Astrocyte (in vitro differentiated cells and primary cell): ENCODE measurements around the gene ITPKB. TPM values are rescaled to one million over a fixed set of nuclear protein-coding genes. Genes with fewer than 3 reads are reported as not detected.

Experiments used
- DNase-seq: peaks from one replicate; pipeline ENCODE4 v3.0.0-alpha.2; 2010; ENCODE audit warnings: low read depth
- FAIRE-seq: peaks from 2 replicates; lab custom pipeline; 2011; peaks lifted over from hg19 to GRCh38; lab: Jason Lieb, UNC
- H2AFZ ChIP-seq: 2 replicates; pipeline ENCODE4 v1.6.0; 2012; ENCODE audit warnings: low read depth, low read length, inconsistent platforms
- H3K27ac ChIP-seq: 2 replicates; pipeline ENCODE4 v1.5.1; 2011; ENCODE audit warnings: low read depth, low read length, inconsistent platforms
- H3K27me3 ChIP-seq: 2 replicates; pipeline ENCODE4 v1.6.0; 2011; ENCODE audit warnings: low read length, inconsistent platforms; ENCODE audit not compliant: insufficient read depth
- H3K36me3 ChIP-seq: 2 replicates; pipeline ENCODE4 v1.5.1; 2011; ENCODE audit warnings: low read length, inconsistent platforms; ENCODE audit not compliant: insufficient read depth
- H3K4me1 ChIP-seq: 2 replicates; pipeline ENCODE4 v1.5.1; 2011; ENCODE audit warnings: low read length, inconsistent platforms; ENCODE audit not compliant: insufficient read depth
- H3K4me2 ChIP-seq: 2 replicates; pipeline ENCODE4 v1.6.0; 2012; ENCODE audit warnings: low read length, inconsistent platforms
- H3K4me3 ChIP-seq: 2 replicates; pipeline ENCODE4 v1.5.1; 2011; ENCODE audit warnings: low read depth, mild to moderate bottlenecking, low read length, inconsistent platforms; ENCODE audit not compliant: insufficient read depth
- H3K79me2 ChIP-seq: 2 replicates; pipeline ENCODE4 v1.6.0; 2012; ENCODE audit warnings: mild to moderate bottlenecking, low read length, inconsistent platforms; ENCODE audit not compliant: insufficient read depth
- H3K9ac ChIP-seq: 2 replicates; pipeline ENCODE4 v1.6.0; 2012; ENCODE audit warnings: mild to moderate bottlenecking, low read length, inconsistent platforms
- H3K9me3 ChIP-seq: 2 replicates; pipeline ENCODE4 v1.5.1; 2012; ENCODE audit warnings: low read depth, mild to moderate bottlenecking, low read length, inconsistent platforms; ENCODE audit not compliant: insufficient read depth
- H4K20me1 ChIP-seq: 2 replicates; pipeline ENCODE4 v1.6.0; 2012; ENCODE audit warnings: low read length, inconsistent platforms; ENCODE audit not compliant: insufficient read depth
- H3K27ac Mint-ChIP-seq: one replicate; pipeline ENCODE4 v1.8.0; 2021; ENCODE audit warnings: mild to moderate bottlenecking, mixed read lengths; ENCODE audit not compliant: unreplicated experiment
- H3K27me3 Mint-ChIP-seq: one replicate; pipeline ENCODE4 v1.8.0; 2021; ENCODE audit warnings: low read depth, mixed read lengths; ENCODE audit not compliant: unreplicated experiment
- H3K36me3 Mint-ChIP-seq: one replicate; pipeline ENCODE4 v1.8.0; 2021; ENCODE audit warnings: low read depth, mixed read lengths; ENCODE audit not compliant: unreplicated experiment
- H3K4me1 Mint-ChIP-seq: one replicate; pipeline ENCODE4 v1.8.0; 2021; ENCODE audit warnings: low read depth, mixed read lengths; ENCODE audit not compliant: unreplicated experiment
- H3K4me3 Mint-ChIP-seq: one replicate; pipeline ENCODE4 v1.8.0; 2021; ENCODE audit warnings: mild to moderate bottlenecking, moderate library complexity, mixed read lengths; ENCODE audit not compliant: unreplicated experiment
- H3K9me3 Mint-ChIP-seq: one replicate; pipeline ENCODE4 v1.8.0; 2021; ENCODE audit warnings: mild to moderate bottlenecking, mixed read lengths; ENCODE audit not compliant: unreplicated experiment
- CTCF ChIP-seq: IDR thresholded peaks from 2 replicates; pipeline ENCODE4 v1.5.1; 2011; ENCODE audit warnings: low read depth, mild to moderate bottlenecking, inconsistent platforms, low read length, moderate library complexity; ENCODE audit not compliant: insufficient read depth
- EZH2 ChIP-seq: IDR thresholded peaks from 2 replicates; pipeline ENCODE4 v1.6.1; 2012; ENCODE audit warnings: mild to moderate bottlenecking, low read length, inconsistent platforms; ENCODE audit not compliant: insufficient read depth
- total RNA-seq: library from RNA; stranded (reverse); gene quantifications from 2 replicates; pipeline ENCODE4 v1.2.1, GENCODE V29; 2021

Gene ITPKB
- total RNA-seq, 1 donor from 2014 or later = 10.5 TPM

- no peaks in the 10 kb centered on the region for H3K9me3 ChIP-seq
- no peaks in the 10 kb centered on the region for H3K27me3 ChIP-seq
- H3K9ac ChIP-seq = no peak overlapping the region
- no peak overlapping the region for H2AFZ ChIP-seq
- no peak overlapping the region for H3K4me3 ChIP-seq
- no peak overlapping the region for H3K27ac Mint-ChIP-seq
- H3K27ac ChIP-seq = no peak overlapping the region
- DNase-seq = no peak
- no peak for TF ChIP-seq CTCF
- no peak for TF ChIP-seq EZH2
- H3K36me3 Mint-ChIP-seq = peaks cover 11% of the 10 kb centered on the region
- H3K9me3 Mint-ChIP-seq = no peaks in the 10 kb centered on the region
- H4K20me1 ChIP-seq = peaks cover 24% of the 10 kb centered on the region
- no peak overlapping the region for H3K4me2 ChIP-seq
- no peaks in the 10 kb centered on the region for H3K36me3 ChIP-seq
- no peak for FAIRE-seq
- peaks cover 25% of the 10 kb centered on the region for H3K4me1 Mint-ChIP-seq
- H3K27me3 Mint-ChIP-seq = peaks cover 10% of the 10 kb centered on the region
- no peak overlapping the region for H3K4me3 Mint-ChIP-seq
- H3K79me2 ChIP-seq = peaks cover 2% of the 10 kb centered on the region
- H3K4me1 ChIP-seq = peaks cover 11% of the 10 kb centered on the region
Measured at GRCh38 chr1:226684026-226684425, 55.1 kb downstream of the ITPKB start.

DNA sequence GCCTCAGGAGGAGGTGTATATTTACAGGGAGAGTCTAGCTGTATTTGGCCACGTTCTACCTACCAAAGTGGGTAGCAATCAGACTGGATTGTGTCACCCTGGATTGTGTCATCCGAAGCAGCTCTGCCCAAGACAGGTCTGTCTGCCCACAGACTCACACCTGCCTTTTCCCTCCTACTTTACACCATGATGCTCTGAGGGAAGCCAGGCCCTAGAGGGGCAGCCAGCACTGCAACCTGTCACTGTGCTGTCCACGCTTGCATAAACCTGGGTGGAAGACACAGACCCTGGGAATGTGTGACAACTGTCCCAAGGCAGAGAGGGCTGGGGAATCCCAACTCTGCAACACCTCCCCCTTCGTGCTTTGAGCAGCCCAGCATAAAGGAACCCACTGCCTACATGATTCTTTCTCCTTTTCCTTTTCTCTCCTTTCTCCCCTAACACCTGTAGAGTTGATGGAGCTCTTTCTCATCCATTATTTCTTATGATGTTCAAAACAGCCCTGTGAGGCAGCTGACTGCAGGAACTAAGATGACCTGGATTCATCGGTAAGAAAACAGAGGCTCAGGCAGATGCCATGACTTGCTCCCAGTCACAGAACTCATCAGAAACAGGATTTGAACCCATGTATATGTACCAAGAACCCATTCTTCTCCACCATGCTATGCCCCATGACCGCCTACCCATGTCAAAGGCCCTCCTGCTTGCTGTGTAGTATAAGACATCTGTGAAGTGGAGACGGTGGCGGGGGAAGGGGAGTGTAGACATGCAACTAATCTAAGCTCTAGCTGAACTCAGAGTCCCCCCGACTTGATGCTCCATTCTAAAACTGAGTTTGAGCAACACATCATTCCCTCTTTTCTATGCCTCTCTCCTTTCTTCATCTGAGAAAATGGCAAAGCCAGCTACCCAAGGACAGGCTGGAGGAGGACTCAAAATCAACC lies 55.9 kb downstream of the ITPKB start:
- no peak overlapping the region for H3K4me3 ChIP-seq
- Mint-ChIP-seq H3K4me3 (no peak overlapping the region), H3K27ac (peak overlapping the region; percentile 12), H3K36me3 (peaks cover 11% of the 10 kb centered on the region), H3K9me3 (no peaks in the 10 kb centered on the region), H3K4me1 (peaks cover 25% of the 10 kb centered on the region), H3K27me3 (peaks cover 10% of the 10 kb centered on the region)
- no peaks in the 10 kb centered on the region for H3K36me3 ChIP-seq
- no peak overlapping the region for H2AFZ ChIP-seq
- no peaks in the 10 kb centered on the region for H3K27me3 ChIP-seq
- no peaks in the 10 kb centered on the region for H3K9me3 ChIP-seq
- H3K4me2 ChIP-seq = no peak overlapping the region
- TF ChIP-seq EZH2 (no peak), CTCF (no peak)
- H3K79me2 ChIP-seq = peaks cover 2% of the 10 kb centered on the region
- peaks cover 11% of the 10 kb centered on the region for H3K4me1 ChIP-seq
- DNase-seq = no peak
- H4K20me1 ChIP-seq = peaks cover 16% of the 10 kb centered on the region
- H3K9ac ChIP-seq = no peak overlapping the region
- FAIRE-seq = no peak
- H3K27ac ChIP-seq = no peak overlapping the region
